Neural cell (in vitro differentiated cells): ENCODE data around the gene CENPL. TPM values are rescaled to one million over a fixed set of nuclear protein-coding genes. Genes with fewer than 3 reads are reported as not detected.

ENCODE experiments used
- H2AFZ ChIP-seq: fragments of 200-600, 300-800 bp; sonication (generic), shearing (Covaris generic); 2 replicates; pipeline ENCODE4 v1.6.0; 2014; ENCODE audit warnings: low read depth, mild to moderate bottlenecking, antibody characterized with exemption, low read length, moderate library complexity
- H3F3A ChIP-seq: fragments of 200-600 bp; shearing (Covaris generic); 2 replicates; pipeline ENCODE4 v1.6.1; 2016; ENCODE audit warnings: mild to moderate bottlenecking, moderate library complexity, mixed read lengths, antibody characterized with exemption, low read length; ENCODE audit not compliant: insufficient read depth, poor library complexity, severe bottlenecking
- H3K27ac ChIP-seq: fragments of 200-600, 300-800 bp; sonication (generic), shearing (Covaris generic); 2 replicates; pipeline ENCODE4 v1.5.1; 2014; ENCODE audit warnings: mild to moderate bottlenecking, low read length, moderate library complexity
- H3K27me3 ChIP-seq: fragments of 300-800, 200-600 bp; sonication (generic), shearing (Covaris generic); 2 replicates; pipeline ENCODE4 v1.6.0; 2014; ENCODE audit warnings: mild to moderate bottlenecking, low read depth, low read length, moderate library complexity; ENCODE audit not compliant: insufficient read depth
- H3K36me3 ChIP-seq: fragments of 300-800, 200-600 bp; sonication (generic), shearing (Covaris generic); 2 replicates; pipeline ENCODE4 v1.5.1; 2014; ENCODE audit warnings: mild to moderate bottlenecking, antibody characterized with exemption, low read length, moderate library complexity; ENCODE audit not compliant: insufficient read depth
- H3K4me2 ChIP-seq: fragments of 300-800, 200-600 bp; sonication (generic), shearing (Covaris generic); 2 replicates; pipeline ENCODE4 v1.6.0; 2014; ENCODE audit warnings: mild to moderate bottlenecking, low read length
- H3K4me3 ChIP-seq: fragments of 300-800, 200-600 bp; sonication (generic), shearing (Covaris generic); 2 replicates; pipeline ENCODE4 v1.5.1; 2014; ENCODE audit warnings: mild to moderate bottlenecking, low read length, moderate library complexity
- H3K79me2 ChIP-seq: fragments of 200-600 bp; shearing (Covaris generic); replicated peaks from 2 replicates; pipeline ENCODE4 v1.6.0; 2014; ENCODE audit warnings: mild to moderate bottlenecking, low read length, moderate library complexity; ENCODE audit not compliant: insufficient read depth
- H3K9ac ChIP-seq: fragments of 300-800, 200-600 bp; sonication (generic), shearing (Covaris generic); 2 replicates; pipeline ENCODE4 v1.6.1; 2016; ENCODE audit warnings: mild to moderate bottlenecking, low read length, mixed read lengths
- H3K9me2 ChIP-seq: fragments of 200-600 bp; shearing (Covaris generic); 2 replicates; pipeline ENCODE4 v1.6.1; 2016; ENCODE audit warnings: mild to moderate bottlenecking, low read length, mixed read lengths; ENCODE audit not compliant: insufficient read depth
- H3K9me3 ChIP-seq: fragments of 200-600, 300-800 bp; sonication (generic), shearing (Covaris generic); 2 replicates; pipeline ENCODE4 v1.6.1; 2016; ENCODE audit warnings: mild to moderate bottlenecking, mixed run types, low read length, moderate library complexity, mixed read lengths
- H4K20me1 ChIP-seq: fragments of 200-600 bp; shearing (Covaris generic); 2 replicates; pipeline ENCODE4 v1.6.1; 2016; ENCODE audit warnings: mild to moderate bottlenecking, mixed run types; ENCODE audit not compliant: insufficient read depth
- CTCF ChIP-seq: fragments of 450-650 bp; IDR thresholded peaks from 2 replicates; pipeline ENCODE4 v1.5.1; 2014; ENCODE audit warnings: antibody characterized with exemption, mild to moderate bottlenecking, moderate library complexity; ENCODE audit not compliant: poor library complexity, severe bottlenecking
- EP300 ChIP-seq: fragments of 450-650 bp; conservative IDR thresholded peaks from 2 replicates; pipeline ENCODE4 v1.6.1; 2014; ENCODE audit warnings: antibody characterized with exemption, mild to moderate bottlenecking, moderate library complexity; ENCODE audit not compliant: poor library complexity, severe bottlenecking
- EZH2 ChIP-seq: fragments of 200-600, 300-800 bp; shearing (Covaris generic), sonication (generic); IDR thresholded peaks from 2 replicates; pipeline ENCODE4 v1.6.1; 2014; ENCODE audit warnings: antibody characterized with exemption, low read length, borderline replicate concordance, mild to moderate bottlenecking; ENCODE audit not compliant: insufficient read depth, poor library complexity, severe bottlenecking
- MXI1 ChIP-seq: fragments of 450-650 bp; conservative IDR thresholded peaks from 2 replicates; pipeline ENCODE4 v1.6.1; 2014; ENCODE audit warnings: antibody characterized with exemption, mild to moderate bottlenecking; ENCODE audit not compliant: poor library complexity, severe bottlenecking
- POLR2AphosphoS5 ChIP-seq: IDR thresholded peaks from 2 replicates; pipeline ENCODE4 v1.6.1; 2012
- RAD21 ChIP-seq: fragments of 450-650 bp; conservative IDR thresholded peaks from 2 replicates; pipeline ENCODE4 v1.6.1; 2014; ENCODE audit warnings: antibody characterized with exemption, mild to moderate bottlenecking, moderate library complexity
- REST ChIP-seq: IDR thresholded peaks from 2 replicates; pipeline ENCODE4 v1.6.1; 2012; ENCODE audit warnings: borderline replicate concordance
- SMC3 ChIP-seq: fragments of 450-650 bp; conservative IDR thresholded peaks from 2 replicates; pipeline ENCODE4 v1.6.1; 2014; ENCODE audit warnings: antibody characterized with exemption, mild to moderate bottlenecking, moderate library complexity; ENCODE audit not compliant: poor library complexity
- TAF1 ChIP-seq: IDR thresholded peaks from 2 replicates; pipeline ENCODE4 v1.6.1; 2012; ENCODE audit warnings: low read depth
- polyA plus RNA-seq: library from polyadenylated mRNA; depleted of rRNA; stranded (reverse); fragments of >200 nt; gene quantifications from 2 replicates; pipeline ENCODE4 v1.2.3, GENCODE V29; 2014

CENPL gene
- polyA plus RNA-seq, 1 donor from 2014 or later = 6.4 TPM

- H2AFZ ChIP-seq = no peak overlapping the region
- no peaks in the 10 kb centered on the region for H4K20me1 ChIP-seq
- H3K9ac ChIP-seq = no peak overlapping the region
- no peaks in the 10 kb centered on the region for H3K9me2 ChIP-seq
- no peak for TF ChIP-seq RAD21
- TF ChIP-seq POLR2AphosphoS5 = no peak
- no peak for TF ChIP-seq EP300
- no peak for TF ChIP-seq SMC3
- TF ChIP-seq TAF1 = no peak
- no peak for TF ChIP-seq MXI1
- H3F3A ChIP-seq = no peaks in the 10 kb centered on the region
- H3K9me3 ChIP-seq = no peaks in the 10 kb centered on the region
- H3K4me2 ChIP-seq = no peak overlapping the region
- H3K4me3 ChIP-seq = no peak overlapping the region
- H3K79me2 ChIP-seq = peaks cover 15% of the 10 kb centered on the region
- H3K36me3 ChIP-seq = no peaks in the 10 kb centered on the region
- no peak overlapping the region for H3K27ac ChIP-seq
- no peaks in the 10 kb centered on the region for H3K27me3 ChIP-seq
These were observed 2.9 kb upstream of the CENPL start for GRCh38 chr1:173827611-173828010.

GRCh38 chr1:173823781-173824314, 835 bp downstream of the CENPL start:
- H3K4me3 ChIP-seq = peak overlapping the region; percentile 84
- H3F3A ChIP-seq = no peaks in the 10 kb centered on the region
- no peaks in the 10 kb centered on the region for H3K27me3 ChIP-seq
- TF ChIP-seq EP300 (no peak), EZH2 (no peak), MXI1 (no peak), SMC3 (no peak), CTCF (no peak), REST (no peak), POLR2AphosphoS5 (no peak), TAF1 (no peak), RAD21 (no peak)
- peak overlapping the region; percentile 7 for H3K27ac ChIP-seq
- no peaks in the 10 kb centered on the region for H3K9me2 ChIP-seq
- no peaks in the 10 kb centered on the region for H3K36me3 ChIP-seq
- peaks cover 21% of the 10 kb centered on the region for H3K79me2 ChIP-seq
- H3K4me2 ChIP-seq = peak overlapping the region; percentile 77
- no peaks in the 10 kb centered on the region for H3K9me3 ChIP-seq
- no peaks in the 10 kb centered on the region for H4K20me1 ChIP-seq
- peak overlapping the region; percentile 51 for H3K9ac ChIP-seq
- peak overlapping the region; percentile 73 for H2AFZ ChIP-seq

- no peak overlapping the region for H3K4me2 ChIP-seq
- peaks cover 16% of the 10 kb centered on the region for H3K79me2 ChIP-seq
- no peaks in the 10 kb centered on the region for H3K27me3 ChIP-seq
These were observed 3.0 kb downstream of the CENPL start for GRCh38 chr1:173821680-173822079.

More at GRCh38 chr1:173821680-173822079, 3.0 kb downstream of the CENPL start:
- Histone ChIP-seq H2AFZ (no peak overlapping the region), H3K9me2 (no peaks in the 10 kb centered on the region), H3K9me3 (no peaks in the 10 kb centered on the region), H3K27ac (no peak overlapping the region), H3K9ac (no peak overlapping the region), H3K4me3 (no peak overlapping the region), H4K20me1 (no peaks in the 10 kb centered on the region), H3F3A (no peaks in the 10 kb centered on the region), H3K36me3 (no peaks in the 10 kb centered on the region)
- TF ChIP-seq RAD21 (no peak), REST (no peak)
